Fibroblast of mammary gland (primary cell): ENCODE results near the gene ZNF106.

Experiments
- DNase-seq: peaks from one replicate; pipeline ENCODE4 v3.0.0-alpha.2; 2010; ENCODE audit warnings: low read depth
- H3K4me3 ChIP-seq: 2 replicates; pipeline ENCODE4 v1.5.1; 2011; ENCODE audit warnings: low read depth, mild to moderate bottlenecking, low read length, moderate library complexity; ENCODE audit not compliant: control insufficient read depth
- CTCF ChIP-seq: conservative IDR thresholded peaks from 2 replicates; pipeline ENCODE4 v1.5.1; 2011; ENCODE audit warnings: low read depth, low read length, inconsistent platforms; ENCODE audit not compliant: control insufficient read depth, insufficient read depth

The ZNF106 gene

DNA sequence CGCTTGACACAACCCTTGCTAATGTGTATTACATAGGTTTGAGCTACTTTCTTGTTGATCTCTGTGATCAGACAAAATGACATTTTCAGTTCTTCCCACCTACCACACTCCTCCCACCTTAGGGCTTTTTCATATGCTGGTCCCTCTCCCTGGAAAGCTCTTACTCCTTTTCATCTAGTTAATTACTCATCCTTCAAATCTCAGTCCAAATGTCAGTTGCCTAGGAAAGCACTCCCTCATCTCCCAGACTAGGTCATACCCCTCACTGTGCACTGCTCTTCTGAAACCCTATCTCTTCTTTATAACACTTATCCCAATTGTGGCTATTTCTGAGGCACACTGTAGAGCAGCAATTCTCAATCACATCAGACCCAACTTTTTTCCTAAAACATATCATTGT is 7.3 kb downstream of the ZNF106 start:
- H3K4me3 ChIP-seq: no peak overlapping the region
- no peak for DNase-seq
- no peak for TF ChIP-seq CTCF

DNA sequence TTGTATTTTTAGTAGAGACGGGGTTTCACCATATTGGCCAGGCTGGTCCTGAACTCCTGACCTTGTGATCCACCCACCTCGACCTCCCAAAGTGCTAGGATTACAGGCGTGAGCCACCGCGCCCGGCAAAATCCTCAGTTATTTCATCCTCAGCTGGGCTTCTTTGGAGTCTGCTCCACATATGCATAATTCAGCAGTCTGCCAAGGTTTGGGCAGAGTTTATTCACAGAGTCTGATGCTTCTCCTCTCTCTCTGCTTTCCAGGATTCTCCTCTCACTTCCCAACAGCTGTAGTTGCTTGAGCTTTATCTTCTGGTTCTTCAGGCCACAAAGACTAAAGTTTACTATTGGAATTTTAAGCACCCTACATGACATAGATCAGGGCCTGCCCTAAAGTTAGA is 8.2 kb downstream of the ZNF106 start:
- DNase-seq: no peak

DNA sequence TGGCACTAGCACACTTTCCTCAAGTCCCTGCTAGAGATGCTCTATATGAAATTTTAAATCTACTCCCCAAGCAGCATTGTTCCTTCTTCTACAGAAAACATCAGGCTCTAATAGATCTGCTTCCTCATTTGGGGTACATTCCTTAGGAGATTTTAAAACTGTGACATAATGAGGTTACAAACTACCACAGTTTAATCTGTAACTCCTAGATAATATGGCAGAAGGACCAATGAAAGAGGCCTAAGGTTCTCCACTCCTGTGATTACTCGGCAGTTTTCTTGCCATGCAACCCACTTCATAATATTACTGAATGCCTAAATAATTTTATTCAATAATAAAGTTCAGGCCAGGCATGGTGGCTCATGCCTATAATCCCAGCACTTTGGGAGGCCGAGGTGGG is 16.1 kb downstream of the ZNF106 start:
- H3K4me3 ChIP-seq: no peak overlapping the region
- DNase-seq: no peak
- no peak for TF ChIP-seq CTCF

More for the DNA sequence above, 8.2 kb downstream of the ZNF106 start:
- H3K4me3 ChIP-seq: no peak overlapping the region
- no peak for TF ChIP-seq CTCF

- TF ChIP-seq CTCF: no peak
- no peak overlapping the region for H3K4me3 ChIP-seq
- DNase-seq: no peak
Measured at GRCh38 chr15:42471002-42471401, 19.9 kb downstream of the ZNF106 start.

DNA sequence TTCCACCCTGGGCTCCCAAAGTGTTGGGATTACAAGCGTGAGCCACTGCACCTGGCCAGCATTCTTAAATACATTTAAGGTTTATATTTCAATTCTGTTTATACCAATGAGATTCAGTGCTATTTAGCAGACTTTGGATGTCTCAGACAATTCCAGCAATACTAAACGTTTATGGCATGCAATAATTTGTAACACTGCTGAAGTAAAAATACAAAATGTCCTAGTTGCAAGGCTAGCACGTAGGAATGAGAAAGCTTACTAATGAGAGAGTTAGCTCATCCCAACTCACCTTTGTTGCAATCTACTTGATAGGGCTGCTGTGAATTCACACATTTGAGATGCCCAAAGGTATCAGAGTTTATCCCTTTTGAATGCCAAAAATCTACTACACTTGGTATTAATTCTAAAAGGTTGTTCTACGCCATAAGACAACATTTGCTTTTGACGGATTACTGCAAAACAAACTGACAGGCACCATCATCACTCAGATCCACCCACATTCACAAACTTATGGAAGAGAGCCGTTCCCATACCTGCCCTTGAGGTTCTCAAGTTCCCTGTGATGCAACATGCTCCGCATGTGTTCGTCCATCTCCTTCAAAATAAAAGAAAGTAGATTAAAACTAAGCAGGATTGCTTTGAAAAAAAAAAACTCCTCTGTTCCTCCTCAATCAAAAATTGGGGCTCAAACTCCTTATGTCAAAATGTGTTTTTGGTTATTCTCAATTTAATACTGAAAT is 25.3 kb downstream of the ZNF106 start:
- no peak for TF ChIP-seq CTCF
- DNase-seq: no peak
- H3K4me3 ChIP-seq: no peak overlapping the region

DNA sequence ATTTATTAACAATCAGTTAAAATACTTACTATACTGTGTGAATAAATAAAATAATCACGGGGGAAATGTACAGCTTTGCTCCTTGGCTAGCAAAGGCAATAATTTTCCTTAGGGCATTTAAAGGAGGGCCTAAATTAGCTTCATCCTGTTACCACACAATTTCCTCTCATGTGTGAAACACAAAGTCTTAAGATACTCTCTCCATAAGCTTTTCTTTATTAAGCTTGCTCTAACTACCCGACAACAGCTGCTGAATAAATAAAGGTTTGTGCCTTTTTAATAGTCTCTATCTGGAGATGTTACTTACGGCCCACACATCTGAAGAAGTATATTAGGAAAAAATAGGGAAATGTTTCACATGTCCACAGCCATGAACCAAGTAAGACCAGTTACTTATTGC is 29.7 kb downstream of the ZNF106 start:
- DNase-seq: no peak
- no peak for TF ChIP-seq CTCF
- no peak overlapping the region for H3K4me3 ChIP-seq
